Fibroblast of pulmonary artery (primary cell): ENCODE data around the gene SLC9A7.
A peak's percentile ranks its signal among the peaks of the same experiment; 100 is the strongest.

Experiments
- DNase-seq: peaks from one replicate; pipeline ENCODE4 v3.0.0-alpha.2; 2010; ENCODE audit warnings: low read depth
- H3K4me3 ChIP-seq: replicated peaks from 2 replicates; pipeline ENCODE4 v1.5.1; 2011; ENCODE audit warnings: low read depth, mild to moderate bottlenecking, control low read depth, low read length, moderate library complexity
- CTCF ChIP-seq: IDR thresholded peaks from 2 replicates; pipeline ENCODE4 v1.5.1; 2011; ENCODE audit warnings: mild to moderate bottlenecking, control low read depth, low read length, inconsistent platforms; ENCODE audit errors: missing control alignments

Gene SLC9A7

DNA sequence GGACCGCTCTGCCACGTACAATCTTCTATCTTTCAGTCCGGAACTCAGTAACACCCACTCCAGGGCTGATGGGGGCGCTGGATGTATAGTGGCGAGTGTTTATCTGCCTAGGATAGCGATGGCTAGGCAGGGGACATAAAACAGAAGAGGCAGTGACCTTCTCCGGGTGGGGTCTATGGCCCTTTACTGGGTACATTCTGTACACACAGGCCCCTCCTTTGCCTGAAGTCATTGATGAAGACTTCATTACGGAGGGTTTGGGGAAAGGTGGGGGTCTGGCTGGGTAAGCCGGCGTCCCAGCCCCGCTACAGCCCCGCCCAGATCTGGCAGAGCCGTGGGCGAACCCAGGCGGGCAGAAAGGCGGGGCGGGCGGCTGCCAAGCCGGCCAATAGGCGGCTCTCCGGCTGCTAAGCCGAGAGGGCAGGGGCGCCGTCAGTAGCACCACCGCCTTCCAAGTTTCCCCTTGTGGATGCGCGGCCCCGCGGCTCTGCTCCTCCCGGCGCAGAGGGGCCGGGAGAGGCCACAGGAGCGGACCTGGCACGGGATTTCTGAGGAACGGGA, 185.5 kb downstream of the SLC9A7 start, which contains the start of gene CHST7:
CHST7 (plus strand) TSS at position 435 of the 561 bp plus-strand sequence. CDS start 167 bp downstream, outside the sequence.
- H3K4me3 ChIP-seq: peak within 1 kb of the TSS; percentile 58
- DNase-seq: peak; percentile 61
- peak; percentile 35 for TF ChIP-seq CTCF

GRCh38 chrX:46572340-46572936, 186.5 kb downstream of the SLC9A7 start:
- DNase-seq: no peak
- TF ChIP-seq CTCF: peak; percentile 2
- no peak overlapping the region for H3K4me3 ChIP-seq

DNA sequence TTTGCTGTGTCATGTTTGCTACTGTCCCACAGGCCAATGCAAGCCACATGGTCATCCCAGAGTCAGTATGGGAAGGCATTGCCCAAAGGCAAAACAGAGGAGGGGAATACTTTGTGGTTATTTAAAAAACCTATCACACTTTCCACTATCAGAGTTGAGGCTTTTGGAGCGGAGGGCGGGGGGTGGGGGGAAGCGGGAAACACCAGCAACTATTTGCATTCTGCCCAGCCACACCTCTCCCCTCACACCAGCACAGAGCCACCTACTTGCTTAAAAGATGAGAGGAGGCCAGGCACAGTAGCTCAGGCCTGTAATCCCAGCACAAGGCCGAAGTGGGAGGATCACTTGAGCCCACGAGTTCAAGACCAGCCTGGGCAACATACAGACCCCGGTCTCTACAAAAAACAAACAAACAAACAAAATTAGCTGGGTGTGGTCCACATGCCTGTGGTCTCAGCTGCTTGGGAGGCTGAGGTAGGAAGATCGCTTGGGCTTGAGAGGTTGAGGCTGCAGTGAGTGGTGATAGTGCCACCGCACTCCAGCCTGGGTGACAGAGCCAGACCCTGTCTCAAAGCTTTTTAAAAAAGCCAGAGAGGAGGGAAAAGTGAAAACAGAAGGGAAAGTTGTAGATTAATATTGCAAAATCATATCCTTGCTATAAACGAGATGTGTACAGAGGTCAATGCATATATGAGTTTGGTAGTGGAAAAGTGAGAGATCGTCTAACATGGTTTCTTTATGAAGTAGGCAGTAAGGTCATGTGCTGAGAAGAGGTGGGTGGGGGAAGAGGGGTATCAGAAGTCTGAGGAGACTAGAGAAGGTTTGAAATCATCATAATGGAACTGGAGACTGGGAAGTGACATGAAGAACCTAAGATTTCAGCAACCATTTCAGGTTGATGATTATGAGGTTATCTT, 187.2 kb downstream of the SLC9A7 start:
- H3K4me3 ChIP-seq: no peak overlapping the region
- DNase-seq: no peak
- TF ChIP-seq CTCF: no peak

GRCh38 chrX:46569621-46570020, 189.3 kb downstream of the SLC9A7 start:
- no peak for DNase-seq
- no peak for TF ChIP-seq CTCF
- no peak overlapping the region for H3K4me3 ChIP-seq

GRCh38 chrX:46567388-46567787, 191.5 kb downstream of the SLC9A7 start:
- no peak for DNase-seq

More at GRCh38 chrX:46567388-46567787, 191.5 kb downstream of the SLC9A7 start:
- H3K4me3 ChIP-seq: no peak overlapping the region
- no peak for TF ChIP-seq CTCF
